CD4-positive, CD25-positive, alpha-beta regulatory T cell (primary cell): ENCODE data around the gene GPC5. TPM values are rescaled to one million over a fixed set of nuclear protein-coding genes. Genes with fewer than 3 reads are reported as not detected.

Experiments used
- ATAC-seq, 2 donors: fragments of 150-1000 bp; cut with Tn5 transposase; one replicate each; pipeline ENCODE4 v1.10.0; 2021; ENCODE audit warnings: low read depth in 2 of 2, moderate number of reproducible peaks in 2 of 2, moderate library complexity in 1 of 2
- DNase-seq, 3 donors: peaks; one replicate each; pipeline versions ENCODE4 v3.0.0 to v3.0.0-alpha.2; 2012 to 2022; ENCODE audit warnings: mixed read lengths in 1 of 3
- H3K27ac ChIP-seq: one replicate; pipeline ENCODE4 v1.7.0; 2013; ENCODE audit warnings: mild to moderate bottlenecking, low read length; ENCODE audit not compliant: insufficient read depth, poor library complexity, severe bottlenecking
- H3K27me3 ChIP-seq: one replicate; pipeline ENCODE4 v1.7.0; 2013; ENCODE audit warnings: low read length; ENCODE audit not compliant: control insufficient read depth, insufficient read depth
- H3K36me3 ChIP-seq: one replicate; pipeline ENCODE4 v1.7.0; 2013; ENCODE audit warnings: mild to moderate bottlenecking, low read length, moderate library complexity; ENCODE audit not compliant: control insufficient read depth, insufficient read depth
- H3K4me1 ChIP-seq: 2 replicates; pipeline ENCODE4 v1.7.0; 2013; ENCODE audit warnings: mild to moderate bottlenecking, low read length; ENCODE audit not compliant: insufficient read depth, control insufficient read depth, poor library complexity, severe bottlenecking
- H3K4me3 ChIP-seq: one replicate; pipeline ENCODE4 v1.7.0; 2013; ENCODE audit warnings: low read depth, mild to moderate bottlenecking, low read length, moderate library complexity
- H3K9me3 ChIP-seq, 2 experiments: 1 replicate in 1 of 2; 2 replicates in 1 of 2; pipeline ENCODE4 v1.7.0; 2013; ENCODE audit warnings: low read length in 2 of 2, mild to moderate bottlenecking in 1 of 2, moderate library complexity in 1 of 2; ENCODE audit not compliant: control insufficient read depth in 2 of 2
- H3K27ac Mint-ChIP-seq, 3 donors: one replicate each; pipeline ENCODE4 v1.8.0; 2020 to 2022; ENCODE audit warnings: mild to moderate bottlenecking in 3 of 3, mixed read lengths in 3 of 3, moderate library complexity in 2 of 3
- H3K27me3 Mint-ChIP-seq: one replicate; pipeline ENCODE4 v1.8.0; 2022; ENCODE audit warnings: mild to moderate bottlenecking, mixed read lengths
- H3K36me3 Mint-ChIP-seq: one replicate; pipeline ENCODE4 v1.8.0; 2020; ENCODE audit warnings: mixed read lengths
- H3K4me1 Mint-ChIP-seq, 4 donors: one replicate each; pipeline ENCODE4 v1.8.0; 2020 to 2022; ENCODE audit warnings: mixed read lengths in 4 of 4, mild to moderate bottlenecking in 1 of 4
- H3K4me3 Mint-ChIP-seq, 4 donors: one replicate each; pipeline ENCODE4 v1.8.0; 2020 to 2022; ENCODE audit warnings: mild to moderate bottlenecking in 4 of 4, mixed read lengths in 4 of 4, moderate library complexity in 3 of 4
- H3K9me3 Mint-ChIP-seq, 7 donors: one replicate each; pipeline ENCODE4 v1.8.0; 2020 to 2022; ENCODE audit warnings: mixed read lengths in 7 of 7, mild to moderate bottlenecking in 3 of 7, moderate library complexity in 2 of 7
- polyA plus RNA-seq, 4 donors: library from polyadenylated mRNA; unstranded; fragments of 300-500 nt; fragmentation: Illumina TruSeq; gene quantifications; one replicate each; pipeline ENCODE4 v1.2.3, GENCODE V29; 2021
- total RNA-seq: library from RNA; stranded (reverse); gene quantifications from one replicate; pipeline ENCODE4 v1.2.3, GENCODE V29; 2022

GPC5 gene
- total and polyA plus RNA-seq, 5 donors from 2014 or later = 0.29 to 0.81 (median 0.59) TPM; not detected in 2

GRCh38 chr13:91804724-91805123 is 406.3 kb downstream of the GPC5 start:
- no peaks in the 10 kb centered on the region for H3K27me3 Mint-ChIP-seq
- no peaks in the 10 kb centered on the region for H3K36me3 Mint-ChIP-seq
- no peak for ATAC-seq
- H3K9me3 Mint-ChIP-seq = peaks cover 0 to 7% (median 2%) of the 10 kb centered on the region in 7 donors
- Histone ChIP-seq H3K4me3 (no peak overlapping the region), H3K27me3 (no peaks in the 10 kb centered on the region), H3K4me1 (no peaks in the 10 kb centered on the region), H3K36me3 (no peaks in the 10 kb centered on the region), H3K27ac (no peak overlapping the region), H3K9me3 (no peaks in the 10 kb centered on the region)
- DNase-seq = no peak
- H3K27ac Mint-ChIP-seq = no peak overlapping the region
- H3K4me1 Mint-ChIP-seq = no peaks in the 10 kb centered on the region
- no peak overlapping the region for H3K4me3 Mint-ChIP-seq

GRCh38 chr13:91805605-91806004 is 407.2 kb downstream of the GPC5 start:
- Histone ChIP-seq H3K27me3 (no peaks in the 10 kb centered on the region), H3K4me3 (no peak overlapping the region), H3K27ac (no peak overlapping the region), H3K9me3 (no peaks in the 10 kb centered on the region), H3K36me3 (no peaks in the 10 kb centered on the region), H3K4me1 (no peaks in the 10 kb centered on the region)
- no peaks in the 10 kb centered on the region for H3K27me3 Mint-ChIP-seq
- H3K4me3 Mint-ChIP-seq = no peak overlapping the region
- no peaks in the 10 kb centered on the region for H3K4me1 Mint-ChIP-seq
- H3K36me3 Mint-ChIP-seq = no peaks in the 10 kb centered on the region
- H3K9me3 Mint-ChIP-seq = peaks cover 0 to 7% (median 0%) of the 10 kb centered on the region in 7 donors
- no peak for ATAC-seq
- no peak for DNase-seq
- H3K27ac Mint-ChIP-seq = no peak overlapping the region

GRCh38 chr13:91809161-91809560 is 410.7 kb downstream of the GPC5 start:
- Histone ChIP-seq H3K36me3 (no peaks in the 10 kb centered on the region), H3K4me3 (no peak overlapping the region), H3K27ac (no peak overlapping the region), H3K27me3 (no peaks in the 10 kb centered on the region), H3K9me3 (no peaks in the 10 kb centered on the region), H3K4me1 (no peaks in the 10 kb centered on the region)
- ATAC-seq (no peak), DNase-seq (no peak)
- no peak overlapping the region for H3K4me3 Mint-ChIP-seq
- H3K27me3 Mint-ChIP-seq = no peaks in the 10 kb centered on the region
- peaks cover 0 to 6% (median 0%) of the 10 kb centered on the region in 7 donors for H3K9me3 Mint-ChIP-seq
- H3K36me3 Mint-ChIP-seq = no peaks in the 10 kb centered on the region
- H3K4me1 Mint-ChIP-seq = no peaks in the 10 kb centered on the region
- H3K27ac Mint-ChIP-seq = no peak overlapping the region

- H3K4me1 ChIP-seq = no peaks in the 10 kb centered on the region
- Mint-ChIP-seq H3K4me1 (no peaks in the 10 kb centered on the region), H3K27me3 (no peaks in the 10 kb centered on the region), H3K36me3 (no peaks in the 10 kb centered on the region), H3K27ac (no peak overlapping the region), H3K4me3 (no peak overlapping the region), H3K9me3 (peaks cover 0 to 4% (median 0%) of the 10 kb centered on the region in 7 donors)
- no peak overlapping the region for H3K27ac ChIP-seq
- H3K27me3 ChIP-seq = no peaks in the 10 kb centered on the region
- DNase-seq = no peak
- no peaks in the 10 kb centered on the region for H3K36me3 ChIP-seq
- no peak overlapping the region for H3K4me3 ChIP-seq
- no peak for ATAC-seq
- peaks cover 0 to 2% of the 10 kb centered on the region in 2 experiments for H3K9me3 ChIP-seq
These were observed 414.8 kb downstream of the GPC5 start for GRCh38 chr13:91813253-91813652.

- Mint-ChIP-seq H3K36me3 (no peaks in the 10 kb centered on the region), H3K4me3 (no peak overlapping the region), H3K4me1 (no peaks in the 10 kb centered on the region), H3K27me3 (no peaks in the 10 kb centered on the region), H3K27ac (no peak overlapping the region), H3K9me3 (peaks cover 0 to 4% (median 2%) of the 10 kb centered on the region in 7 donors)
- H3K27me3 ChIP-seq = no peaks in the 10 kb centered on the region
- H3K4me1 ChIP-seq = no peaks in the 10 kb centered on the region
- no peaks in the 10 kb centered on the region for H3K36me3 ChIP-seq
- DNase-seq (no peak), ATAC-seq (no peak)
- no peak overlapping the region for H3K4me3 ChIP-seq
- no peak overlapping the region for H3K27ac ChIP-seq
- peaks cover 0 to 2% of the 10 kb centered on the region in 2 experiments for H3K9me3 ChIP-seq
These were observed 417.9 kb downstream of the GPC5 start for GRCh38 chr13:91816263-91816807.

- Mint-ChIP-seq H3K36me3 (no peaks in the 10 kb centered on the region), H3K4me3 (no peak overlapping the region), H3K27ac (no peak overlapping the region), H3K4me1 (no peaks in the 10 kb centered on the region), H3K27me3 (no peaks in the 10 kb centered on the region), H3K9me3 (peaks cover 0 to 4% (median 2%) of the 10 kb centered on the region in 7 donors)
- no peaks in the 10 kb centered on the region for H3K36me3 ChIP-seq
- peaks cover 0 to 2% of the 10 kb centered on the region in 2 experiments for H3K9me3 ChIP-seq
- ATAC-seq (no peak), DNase-seq (no peak)
- no peaks in the 10 kb centered on the region for H3K4me1 ChIP-seq
- H3K27me3 ChIP-seq = no peaks in the 10 kb centered on the region
- H3K27ac ChIP-seq = no peak overlapping the region
- no peak overlapping the region for H3K4me3 ChIP-seq
These were observed 418.8 kb downstream of the GPC5 start for GRCh38 chr13:91817250-91817649.

GRCh38 chr13:91824416-91824815 is 426.0 kb downstream of the GPC5 start:
- Mint-ChIP-seq H3K27me3 (no peaks in the 10 kb centered on the region), H3K9me3 (peaks cover 2 to 8% (median 4%) of the 10 kb centered on the region in 7 donors), H3K27ac (no peak overlapping the region), H3K4me1 (no peaks in the 10 kb centered on the region), H3K36me3 (no peaks in the 10 kb centered on the region), H3K4me3 (no peak overlapping the region)
- no peaks in the 10 kb centered on the region for H3K27me3 ChIP-seq
- no peak overlapping the region for H3K4me3 ChIP-seq
- no peak for DNase-seq
- no peak for ATAC-seq
- no peaks in the 10 kb centered on the region for H3K36me3 ChIP-seq
- H3K27ac ChIP-seq = no peak overlapping the region
- no peaks in the 10 kb centered on the region for H3K4me1 ChIP-seq
- no peaks in the 10 kb centered on the region for H3K9me3 ChIP-seq

- H3K4me3 Mint-ChIP-seq = no peak overlapping the region
- Histone ChIP-seq H3K4me1 (no peaks in the 10 kb centered on the region), H3K27me3 (no peaks in the 10 kb centered on the region), H3K36me3 (no peaks in the 10 kb centered on the region), H3K4me3 (no peak overlapping the region), H3K27ac (no peak overlapping the region), H3K9me3 (no peaks in the 10 kb centered on the region)
- H3K9me3 Mint-ChIP-seq = peaks cover 2 to 12% (median 6%) of the 10 kb centered on the region in 7 donors
- no peak for DNase-seq
- no peak overlapping the region for H3K27ac Mint-ChIP-seq
- no peak for ATAC-seq
- H3K36me3 Mint-ChIP-seq = no peaks in the 10 kb centered on the region
- no peaks in the 10 kb centered on the region for H3K4me1 Mint-ChIP-seq
- H3K27me3 Mint-ChIP-seq = no peaks in the 10 kb centered on the region
These were observed 427.1 kb downstream of the GPC5 start for GRCh38 chr13:91825516-91825915.
